ENCODE results near the gene KRTAP10-3. TPM values are rescaled to one million over a fixed set of nuclear protein-coding genes. Genes with fewer than 3 reads are reported as not detected.

Gene KRTAP10-3
- total RNA-seq, 1 donor from 2014 or later: not detected

GRCh38 chr21:44544566-44544965, 14.0 kb downstream of the KRTAP10-3 start:
- no peak overlapping the region for H3K27ac ChIP-seq (ENCODE audit: low read depth, low read length)
- peaks cover 21% of the 10 kb centered on the region for H3K9me3 Mint-ChIP-seq (ENCODE audit: unreplicated experiment)
- H3K4me3 ChIP-seq (ENCODE audit: insufficient read depth, low read depth, low read length): no peak overlapping the region
- H3K4me2 ChIP-seq (ENCODE audit: low read length): no peak overlapping the region
- H3K36me3 ChIP-seq (ENCODE audit: insufficient read depth, low read length): no peaks in the 10 kb centered on the region
- no peaks in the 10 kb centered on the region for H3K4me1 ChIP-seq (ENCODE audit: insufficient read depth, low read length)
- peaks cover under 1% of the 10 kb centered on the region for H3K27me3 Mint-ChIP-seq (ENCODE audit: low read depth, unreplicated experiment)
- no peak overlapping the region for H3K27ac Mint-ChIP-seq (ENCODE audit: unreplicated experiment)
- no peaks in the 10 kb centered on the region for H3K27me3 ChIP-seq (ENCODE audit: insufficient read depth, low read length)
- no peak for TF ChIP-seq CTCF (IDR thresholded peaks at IDR 0.05; ENCODE audit: insufficient read depth, low read depth, low read length)
- TF ChIP-seq EZH2 (IDR thresholded peaks at IDR 0.05; ENCODE audit: insufficient read depth, low read length): no peak
- no peaks in the 10 kb centered on the region for H4K20me1 ChIP-seq (ENCODE audit: insufficient read depth, low read length)
- no peak overlapping the region for H3K4me3 Mint-ChIP-seq (ENCODE audit: unreplicated experiment)
- no peaks in the 10 kb centered on the region for H3K9me3 ChIP-seq (ENCODE audit: insufficient read depth, low read depth, low read length)
- H2AFZ ChIP-seq (ENCODE audit: low read depth, low read length): no peak overlapping the region
- peaks cover 1% of the 10 kb centered on the region for H3K36me3 Mint-ChIP-seq (ENCODE audit: low read depth, unreplicated experiment)
- no peak for DNase-seq (ENCODE audit: low read depth)
- H3K79me2 ChIP-seq (ENCODE audit: insufficient read depth, low read length): no peaks in the 10 kb centered on the region
- FAIRE-seq: no peak
- H3K9ac ChIP-seq (ENCODE audit: low read length): no peak overlapping the region
- peaks cover 7% of the 10 kb centered on the region for H3K4me1 Mint-ChIP-seq (ENCODE audit: low read depth, unreplicated experiment)

- H2AFZ ChIP-seq (ENCODE audit: low read depth, low read length): no peak overlapping the region
These were observed 15.9 kb downstream of the KRTAP10-3 start for GRCh38 chr21:44542716-44543115.

More at GRCh38 chr21:44542716-44543115, 15.9 kb downstream of the KRTAP10-3 start:
- Histone ChIP-seq H3K4me3 (ENCODE audit: insufficient read depth, low read depth, low read length) (no peak overlapping the region), H3K27me3 (ENCODE audit: insufficient read depth, low read length) (no peaks in the 10 kb centered on the region), H4K20me1 (ENCODE audit: insufficient read depth, low read length) (no peaks in the 10 kb centered on the region), H3K9me3 (ENCODE audit: insufficient read depth, low read depth, low read length) (no peaks in the 10 kb centered on the region), H3K36me3 (ENCODE audit: insufficient read depth, low read length) (no peaks in the 10 kb centered on the region), H3K9ac (ENCODE audit: low read length) (no peak overlapping the region), H3K79me2 (ENCODE audit: insufficient read depth, low read length) (no peaks in the 10 kb centered on the region), H3K4me2 (ENCODE audit: low read length) (no peak overlapping the region), H3K27ac (ENCODE audit: low read depth, low read length) (no peak overlapping the region), H3K4me1 (ENCODE audit: insufficient read depth, low read length) (no peaks in the 10 kb centered on the region)
- TF ChIP-seq CTCF (IDR thresholded peaks at IDR 0.05; ENCODE audit: insufficient read depth, low read depth, low read length): no peak
- TF ChIP-seq EZH2 (IDR thresholded peaks at IDR 0.05; ENCODE audit: insufficient read depth, low read length): no peak
- Mint-ChIP-seq H3K27me3 (ENCODE audit: low read depth, unreplicated experiment) (peaks cover 4% of the 10 kb centered on the region), H3K4me3 (ENCODE audit: unreplicated experiment) (no peak overlapping the region), H3K36me3 (ENCODE audit: low read depth, unreplicated experiment) (no peaks in the 10 kb centered on the region), H3K27ac (ENCODE audit: unreplicated experiment) (no peak overlapping the region), H3K4me1 (ENCODE audit: low read depth, unreplicated experiment) (no peaks in the 10 kb centered on the region), H3K9me3 (ENCODE audit: unreplicated experiment) (peaks cover 15% of the 10 kb centered on the region)
- FAIRE-seq (no peak), DNase-seq (ENCODE audit: low read depth) (no peak)

Data from astrocyte (in vitro differentiated cells and primary cell).